ENCODE data around the gene C6orf136. TPM values are rescaled to one million over a fixed set of nuclear protein-coding genes. Genes with fewer than 3 reads are reported as not detected.

The C6orf136 gene
- total and polyA plus RNA-seq, 9 of the 15 experiments (the other 6 are each of a cell fraction or from before 2014, with no cell fraction given) = 14.1 to 63.1 (median 18.4) TPM

DNA sequence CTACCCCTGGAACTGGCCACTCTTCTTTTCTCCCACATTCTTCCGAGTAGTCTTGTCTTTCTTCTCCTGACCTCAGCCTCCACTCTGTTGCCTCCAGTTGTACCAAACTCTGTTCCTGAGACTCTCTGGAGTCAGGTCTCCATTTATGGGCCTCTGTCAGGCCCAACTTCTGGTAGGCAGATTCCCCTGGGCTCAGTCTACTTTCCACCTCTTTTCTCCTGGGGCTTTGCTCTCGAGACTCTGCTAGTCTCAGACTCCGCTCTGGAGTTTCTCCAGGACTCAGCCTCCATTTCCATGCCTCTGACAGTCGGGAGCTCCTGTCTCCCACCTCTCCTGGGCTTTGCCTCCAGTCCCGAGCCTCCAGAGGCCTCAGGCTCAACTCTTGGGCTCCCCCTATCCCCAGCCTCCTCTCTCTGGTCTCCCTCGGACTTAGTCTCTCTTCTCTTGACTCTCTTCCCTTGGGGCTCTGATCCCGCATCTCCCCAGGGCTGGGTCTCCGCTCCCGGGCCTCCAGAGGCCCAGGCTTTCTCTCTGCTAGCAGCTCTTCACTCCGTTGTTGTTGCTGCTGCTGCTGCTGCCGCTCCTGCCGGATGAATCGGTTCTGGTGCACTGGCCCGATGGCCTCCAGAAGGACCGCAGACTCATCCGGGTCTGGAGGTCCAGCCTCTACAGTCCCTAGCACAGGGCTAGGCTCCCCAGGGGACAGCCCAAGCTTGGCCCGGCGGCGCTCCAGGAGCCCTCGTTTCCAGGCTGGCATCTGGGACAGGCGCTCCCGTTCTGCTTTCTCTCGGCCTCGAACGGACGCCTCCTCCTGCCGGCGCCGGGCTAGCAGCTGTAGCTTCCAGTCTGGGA lies 38.5 kb downstream of the C6orf136 start (continued):
- TF ChIP-seq ZNF408 (CRISPR knock-in tag; IDR thresholded peaks at IDR 0.05; ENCODE audit: low read depth) (no peak), SMARCC2 (IDR thresholded peaks at IDR 0.05; ENCODE audit: low read depth) (no peak), MIER1 (IDR thresholded peaks at IDR 0.05; ENCODE audit: low read depth) (peak; percentile 25; the same call in 1 of the 2 replicates), KDM4B (IDR thresholded peaks at IDR 0.05; ENCODE audit: borderline replicate concordance in 2 of 2, low read depth in 1 of 2) (no peak), RFX1 (IDR thresholded peaks at IDR 0.05) (no peak), SAP30 (IDR thresholded peaks at IDR 0.05; ENCODE audit: borderline replicate concordance, insufficient read depth, low read depth, low read length, poor library complexity, severe bottlenecking) (peak; percentile 25), HBP1 (CRISPR knock-in tag; IDR thresholded peaks at IDR 0.05) (0 out of 2 replicates have a peak, but pooled peaks have one; percentile 21), MBD2 (IDR thresholded peaks at IDR 0.05; ENCODE audit: borderline replicate concordance, low read depth) (0 out of 2 replicates have a peak, but pooled peaks have one; percentile 6), TCF7L2 (IDR thresholded peaks at IDR 0.05; ENCODE audit: low read depth, low read length) (no peak), DLX4 (CRISPR knock-in tag; IDR thresholded peaks at IDR 0.05) (no peak), POLR2H (tag; IDR thresholded peaks at IDR 0.05; ENCODE audit: low read depth) (no peak), ZNF263 (CRISPR knock-in tag; IDR thresholded peaks at IDR 0.05; ENCODE audit: borderline replicate concordance) (no peak), ZNF57 (CRISPR knock-in tag; IDR thresholded peaks at IDR 0.05) (0 out of 2 replicates have a peak, but pooled peaks have one; percentile 10), ZNF134 (CRISPR knock-in tag; conservative IDR thresholded peaks at IDR 0.05) (no peak), ARNT (IDR thresholded peaks at IDR 0.05) (0 out of 4 replicates have a peak, but pooled peaks of 1 of the 2 experiments have one; percentile 14), GTF3C2 (IDR thresholded peaks at IDR 0.05; ENCODE audit: borderline replicate concordance, extremely low read depth, insufficient read length) (no peak), NFXL1 (CRISPR knock-in tag; IDR thresholded peaks at IDR 0.05) (no peak), ZC3H11A (IDR thresholded peaks at IDR 0.05; ENCODE audit: low read depth, low read length) (no peak), RBFOX2 (IDR thresholded peaks at IDR 0.05; ENCODE audit: low read depth, low read length) (peak; percentile 50), TAF1 (IDR thresholded peaks at IDR 0.05; ENCODE audit: control insufficient read depth, extremely low read depth, insufficient read depth, low read length, severe bottlenecking) (no peak)
- TF ChIP-seq, protein P1, sequence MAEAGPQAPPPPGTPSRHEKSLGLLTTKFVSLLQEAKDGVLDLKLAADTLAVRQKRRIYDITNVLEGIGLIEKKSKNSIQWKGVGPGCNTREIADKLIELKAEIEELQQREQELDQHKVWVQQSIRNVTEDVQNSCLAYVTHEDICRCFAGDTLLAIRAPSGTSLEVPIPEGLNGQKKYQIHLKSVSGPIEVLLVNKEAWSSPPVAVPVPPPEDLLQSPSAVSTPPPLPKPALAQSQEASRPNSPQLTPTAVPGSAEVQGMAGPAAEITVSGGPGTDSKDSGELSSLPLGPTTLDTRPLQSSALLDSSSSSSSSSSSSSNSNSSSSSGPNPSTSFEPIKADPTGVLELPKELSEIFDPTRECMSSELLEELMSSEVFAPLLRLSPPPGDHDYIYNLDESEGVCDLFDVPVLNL (CRISPR knock-in tag; IDR thresholded peaks at IDR 0.05; ENCODE audit: low read depth) = no peak

Data from K562 (cell line).